Measurements from ENCODE around the gene POPDC3. TPM values are rescaled to one million over a fixed set of nuclear protein-coding genes. Genes with fewer than 3 reads are reported as not detected.

POPDC3 gene
- total RNA-seq, 1 experiment from 2014 or later: 0.62 TPM

DNA sequence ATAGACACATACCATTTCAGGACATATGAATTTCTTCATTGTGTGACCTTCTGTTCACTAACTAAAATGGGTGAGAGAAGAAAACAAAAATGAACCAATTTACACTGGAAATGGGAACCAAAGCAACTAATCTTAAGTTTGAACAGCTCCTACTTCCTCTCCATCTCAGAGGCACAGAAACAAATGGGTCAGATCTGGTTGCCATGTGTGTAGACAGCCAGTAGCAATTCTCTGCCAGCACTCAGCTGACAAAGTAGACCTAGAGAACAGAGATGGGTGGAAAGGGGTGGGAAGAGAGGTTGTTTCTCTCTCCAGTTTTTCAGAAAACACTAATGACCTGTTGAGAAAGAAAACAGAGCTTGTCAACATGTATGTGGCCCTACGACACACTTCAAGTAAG lies 14.3 kb upstream of the POPDC3 start:
- ChIA-PET CTCF (no interaction called here), POLR2A (ENCODE audit: low non-redundant PET) (no interaction called here)
- no peaks in the 10 kb centered on the region for H3K9me3 ChIP-seq (ENCODE audit: low read depth, low read length, poor library complexity, severe bottlenecking)
- BruUV-seq (replicated peaks): no TSS peak
- H3K27ac ChIP-seq (ENCODE audit: low read depth, low read length, poor library complexity, severe bottlenecking): no peak overlapping the region
- no peak overlapping the region for H3K4me3 ChIP-seq (ENCODE audit: low read depth, low read length, poor library complexity, severe bottlenecking)
- no peaks in the 10 kb centered on the region for H3K36me3 ChIP-seq (ENCODE audit: insufficient read depth, low read length, poor library complexity, severe bottlenecking)
- intact Hi-C loops (cut with micrococcal nuclease; ENCODE audit: unreplicated experiment): no loop called here
- TF ChIP-seq, protein P1, sequence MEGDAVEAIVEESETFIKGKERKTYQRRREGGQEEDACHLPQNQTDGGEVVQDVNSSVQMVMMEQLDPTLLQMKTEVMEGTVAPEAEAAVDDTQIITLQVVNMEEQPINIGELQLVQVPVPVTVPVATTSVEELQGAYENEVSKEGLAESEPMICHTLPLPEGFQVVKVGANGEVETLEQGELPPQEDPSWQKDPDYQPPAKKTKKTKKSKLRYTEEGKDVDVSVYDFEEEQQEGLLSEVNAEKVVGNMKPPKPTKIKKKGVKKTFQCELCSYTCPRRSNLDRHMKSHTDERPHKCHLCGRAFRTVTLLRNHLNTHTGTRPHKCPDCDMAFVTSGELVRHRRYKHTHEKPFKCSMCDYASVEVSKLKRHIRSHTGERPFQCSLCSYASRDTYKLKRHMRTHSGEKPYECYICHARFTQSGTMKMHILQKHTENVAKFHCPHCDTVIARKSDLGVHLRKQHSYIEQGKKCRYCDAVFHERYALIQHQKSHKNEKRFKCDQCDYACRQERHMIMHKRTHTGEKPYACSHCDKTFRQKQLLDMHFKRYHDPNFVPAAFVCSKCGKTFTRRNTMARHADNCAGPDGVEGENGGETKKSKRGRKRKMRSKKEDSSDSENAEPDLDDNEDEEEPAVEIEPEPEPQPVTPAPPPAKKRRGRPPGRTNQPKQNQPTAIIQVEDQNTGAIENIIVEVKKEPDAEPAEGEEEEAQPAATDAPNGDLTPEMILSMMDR (conservative IDR thresholded peaks at IDR 0.05; ENCODE audit: low read depth, low read length): no peak
- no peak for TF ChIP-seq EZH2 (IDR thresholded peaks at IDR 0.05; ENCODE audit: borderline replicate concordance, low read depth, low read length, poor library complexity, severe bottlenecking)
- H3K4me1 ChIP-seq (ENCODE audit: insufficient read depth, low read length, poor library complexity, severe bottlenecking): no peaks in the 10 kb centered on the region
- H3K27me3 ChIP-seq (replicated peaks; ENCODE audit: insufficient read depth, low read depth, low read length, poor library complexity): no peaks in the 10 kb centered on the region
- no peak for DNase-seq (ENCODE audit: low spot score)

DNA sequence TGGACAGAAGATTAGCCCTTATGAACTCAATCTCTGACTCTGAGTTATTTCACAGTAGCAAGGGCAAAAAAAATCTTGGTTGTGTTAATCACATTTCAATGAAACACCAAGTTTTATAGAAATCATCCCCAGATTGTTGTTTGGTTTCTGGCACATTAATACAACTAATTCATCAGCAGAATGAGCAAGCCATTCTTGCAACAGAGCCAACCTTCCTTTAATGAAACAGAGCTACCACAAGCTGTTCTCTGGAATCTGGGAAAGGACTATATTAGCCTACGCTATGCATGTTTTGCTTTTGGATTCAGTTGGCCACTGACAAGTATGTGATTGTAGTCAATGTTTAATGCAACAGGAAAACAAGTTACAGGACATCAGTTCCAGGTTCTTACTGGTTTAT lies 13.8 kb upstream of the POPDC3 start:
- no TSS peak for BruUV-seq (replicated peaks)
- DNase-seq (ENCODE audit: low spot score): no peak

DNA sequence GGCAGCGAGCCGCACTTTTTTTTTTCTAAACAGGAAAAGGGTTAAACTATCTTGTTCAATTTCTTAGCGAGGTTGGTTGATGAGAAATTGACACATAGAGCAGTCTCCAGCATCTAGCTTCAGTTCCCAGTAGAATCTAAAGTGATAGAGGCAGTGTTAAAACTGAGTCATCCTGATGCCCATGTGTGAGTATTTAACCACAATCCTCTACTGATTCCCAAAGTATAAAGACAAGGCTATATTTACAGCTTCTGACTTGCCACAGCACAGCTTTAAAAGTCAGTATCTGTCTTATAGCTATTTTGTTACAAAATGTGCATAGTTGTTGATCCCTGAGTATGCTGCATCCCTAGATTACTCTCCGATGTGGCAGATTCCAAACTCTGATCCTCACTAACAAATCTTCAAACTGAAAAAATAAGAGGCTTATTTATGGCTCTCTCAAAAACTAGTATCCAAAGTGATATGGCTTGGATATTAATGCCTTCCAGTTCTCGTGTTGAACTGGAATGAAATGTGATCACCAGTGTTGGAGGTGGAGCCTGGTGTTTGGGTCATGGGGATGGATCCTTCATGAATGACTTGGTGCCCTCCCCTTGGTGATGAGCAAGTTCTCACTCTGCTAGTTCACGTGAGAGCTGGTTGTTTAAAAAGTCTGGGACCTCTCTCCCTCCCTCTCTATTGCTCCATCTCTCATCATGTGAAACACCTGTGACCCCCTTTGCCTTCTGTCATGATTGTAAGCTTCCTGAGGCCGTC lies 13.1 kb upstream of the POPDC3 start:
- Histone ChIP-seq H3K9me3 (ENCODE audit: low read depth, low read length, poor library complexity, severe bottlenecking) (no peaks in the 10 kb centered on the region), H3K27ac (ENCODE audit: low read depth, low read length, poor library complexity, severe bottlenecking) (no peak overlapping the region), H3K36me3 (ENCODE audit: insufficient read depth, low read length, poor library complexity, severe bottlenecking) (no peaks in the 10 kb centered on the region), H3K4me1 (ENCODE audit: insufficient read depth, low read length, poor library complexity, severe bottlenecking) (no peaks in the 10 kb centered on the region), H3K4me3 (ENCODE audit: low read depth, low read length, poor library complexity, severe bottlenecking) (no peak overlapping the region), H3K27me3 (replicated peaks; ENCODE audit: insufficient read depth, low read depth, low read length, poor library complexity) (no peaks in the 10 kb centered on the region)
- no peak for TF ChIP-seq EZH2 (IDR thresholded peaks at IDR 0.05; ENCODE audit: borderline replicate concordance, low read depth, low read length, poor library complexity, severe bottlenecking)
- TF ChIP-seq, protein P1 (conservative IDR thresholded peaks at IDR 0.05; ENCODE audit: low read depth, low read length): no peak
- POLR2A ChIA-PET (ENCODE audit: low non-redundant PET): no interaction called here
- no peak for DNase-seq (ENCODE audit: low spot score)
- CTCF ChIA-PET: no interaction called here
- no TSS peak for BruUV-seq (replicated peaks)
- intact Hi-C loops (cut with micrococcal nuclease; ENCODE audit: unreplicated experiment): no loop called here

More for the DNA sequence above, 13.8 kb upstream of the POPDC3 start:
- Histone ChIP-seq H3K27ac (ENCODE audit: low read depth, low read length, poor library complexity, severe bottlenecking) (no peak overlapping the region), H3K9me3 (ENCODE audit: low read depth, low read length, poor library complexity, severe bottlenecking) (no peaks in the 10 kb centered on the region), H3K27me3 (replicated peaks; ENCODE audit: insufficient read depth, low read depth, low read length, poor library complexity) (no peaks in the 10 kb centered on the region), H3K4me3 (ENCODE audit: low read depth, low read length, poor library complexity, severe bottlenecking) (no peak overlapping the region), H3K36me3 (ENCODE audit: insufficient read depth, low read length, poor library complexity, severe bottlenecking) (no peaks in the 10 kb centered on the region), H3K4me1 (ENCODE audit: insufficient read depth, low read length, poor library complexity, severe bottlenecking) (no peaks in the 10 kb centered on the region)
- POLR2A ChIA-PET (ENCODE audit: low non-redundant PET): no interaction called here
- CTCF ChIA-PET: no interaction called here
- no peak for TF ChIP-seq EZH2 (IDR thresholded peaks at IDR 0.05; ENCODE audit: borderline replicate concordance, low read depth, low read length, poor library complexity, severe bottlenecking)
- TF ChIP-seq, protein P1 (conservative IDR thresholded peaks at IDR 0.05; ENCODE audit: low read depth, low read length): no peak
- intact Hi-C loops (cut with micrococcal nuclease; ENCODE audit: unreplicated experiment): no loop called here
